DMS 273 treated with DMSO at 0.1 percent for 48 hours (cell line): ENCODE results near the gene FLG2.

ENCODE experiments used
- DNase-seq: peaks from one replicate; lab custom pipeline; 2025; lab: John Stamatoyannopoulos, UW

Gene FLG2

GRCh38 chr1:152359906-152360305 is at the start of gene FLG2:
Gene FLG2 (minus strand): TSS chr1:152360006. CDS start chr1:152358884, 1,122 bp downstream.
- DNase-seq: no peak

DNA sequence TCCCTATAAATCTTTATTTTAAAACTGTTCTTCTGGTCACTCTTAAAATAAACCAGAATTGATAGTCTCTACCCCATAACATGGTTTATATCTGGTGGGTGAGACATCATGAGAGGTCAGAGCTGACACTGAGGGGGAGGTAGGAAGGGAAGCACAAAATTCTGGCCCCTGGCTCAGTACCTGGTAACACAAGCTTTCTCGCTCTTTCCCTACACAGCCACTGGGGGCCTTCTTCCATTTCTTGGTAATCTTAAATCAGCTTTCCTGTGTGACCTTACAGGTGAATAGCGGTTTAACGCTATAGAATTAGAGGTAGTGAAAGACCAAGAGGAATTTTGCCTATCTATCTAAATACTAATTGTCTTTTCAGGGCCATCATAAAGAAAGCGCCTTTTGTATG is 48.9 kb upstream of the FLG2 start:
- DNase-seq: no peak

DNA sequence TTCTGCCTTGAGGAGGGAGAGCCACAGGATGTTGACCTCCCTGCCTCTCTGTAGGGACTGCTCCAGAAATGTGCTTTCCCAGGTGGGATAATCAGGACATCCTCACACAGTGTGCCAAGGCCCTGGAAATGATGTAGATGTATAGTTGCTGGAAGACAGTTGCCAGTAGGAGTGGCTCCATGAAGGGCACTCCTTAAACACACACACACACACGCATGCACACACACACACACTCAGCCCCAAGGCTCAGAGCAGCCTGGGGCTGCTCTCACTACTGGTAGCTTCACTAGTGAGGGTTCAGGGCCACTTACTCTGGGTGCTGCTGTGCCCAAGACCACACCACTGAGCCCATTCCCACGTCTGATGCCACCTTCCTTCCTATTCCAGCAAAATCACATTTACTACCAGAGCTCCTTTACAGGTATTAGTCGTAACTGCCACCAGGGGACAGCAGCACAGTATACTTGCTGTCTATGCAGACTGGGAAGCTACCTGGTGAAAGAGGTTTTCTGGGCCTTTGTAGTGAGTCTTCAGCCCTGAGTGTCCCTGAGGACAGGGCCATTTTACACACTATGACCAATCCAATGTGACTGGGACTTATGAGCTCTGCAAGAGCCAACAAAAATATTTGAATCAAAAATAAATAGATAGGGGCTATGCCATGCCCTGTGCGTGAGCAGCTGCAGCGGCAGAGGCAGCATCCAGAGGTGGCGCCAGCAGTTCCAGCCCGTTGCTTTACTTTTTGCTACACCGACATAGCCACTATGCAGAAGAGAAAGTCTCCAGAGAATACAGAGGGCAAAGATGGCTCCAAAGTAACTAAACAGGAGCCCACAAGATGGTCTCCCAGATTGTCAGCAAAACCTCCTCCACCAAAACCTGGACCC is 39.2 kb upstream of the FLG2 start:
- no peak for DNase-seq

GRCh38 chr1:152397474-152397873 is 37.7 kb upstream of the FLG2 start:
- no peak for DNase-seq

GRCh38 chr1:152394151-152394550 is 34.3 kb upstream of the FLG2 start:
- DNase-seq: no peak

DNA sequence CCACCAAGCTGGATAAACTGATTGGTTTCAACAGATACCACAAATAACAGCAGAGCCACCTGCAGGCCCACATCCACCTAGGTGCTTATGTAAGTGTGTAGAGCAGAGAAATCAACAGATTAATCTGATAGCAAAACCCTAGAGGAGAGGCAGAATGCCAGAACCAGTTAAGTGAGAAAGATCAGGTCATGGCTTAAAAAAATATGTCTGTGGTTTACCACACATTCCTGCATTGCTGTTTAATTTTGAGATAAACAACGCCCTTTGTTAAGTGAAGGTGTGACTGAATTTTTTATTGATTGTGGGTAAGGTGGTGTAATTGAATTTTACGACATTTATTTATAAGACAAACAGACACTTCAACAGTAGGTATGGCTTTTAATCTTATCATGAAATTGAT is 33.1 kb upstream of the FLG2 start:
- DNase-seq: no peak

GRCh38 chr1:152388889-152389288 is 29.1 kb upstream of the FLG2 start:
- DNase-seq: no peak

DNA sequence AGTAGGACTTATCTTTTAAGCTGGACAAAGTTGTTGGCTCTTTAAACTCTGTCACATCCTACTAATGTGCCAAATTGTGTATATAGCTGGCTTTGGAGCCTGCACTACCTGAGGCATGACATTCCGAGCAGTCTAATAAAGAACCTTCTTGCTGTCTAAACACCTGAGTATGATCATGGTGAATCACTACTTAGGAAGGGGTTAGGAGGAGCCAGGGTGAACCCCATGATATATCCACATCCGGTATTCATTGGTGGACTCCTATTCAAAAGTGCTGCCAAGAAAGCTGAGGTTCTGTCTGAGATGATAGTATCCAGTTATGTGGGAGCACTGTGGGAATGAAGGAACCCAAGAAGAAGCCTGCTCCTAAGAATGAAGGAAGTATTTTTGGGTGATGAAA is 27.1 kb upstream of the FLG2 start:
- DNase-seq: no peak

GRCh38 chr1:152380932-152381331 is 21.1 kb upstream of the FLG2 start:
- DNase-seq: no peak

DNA sequence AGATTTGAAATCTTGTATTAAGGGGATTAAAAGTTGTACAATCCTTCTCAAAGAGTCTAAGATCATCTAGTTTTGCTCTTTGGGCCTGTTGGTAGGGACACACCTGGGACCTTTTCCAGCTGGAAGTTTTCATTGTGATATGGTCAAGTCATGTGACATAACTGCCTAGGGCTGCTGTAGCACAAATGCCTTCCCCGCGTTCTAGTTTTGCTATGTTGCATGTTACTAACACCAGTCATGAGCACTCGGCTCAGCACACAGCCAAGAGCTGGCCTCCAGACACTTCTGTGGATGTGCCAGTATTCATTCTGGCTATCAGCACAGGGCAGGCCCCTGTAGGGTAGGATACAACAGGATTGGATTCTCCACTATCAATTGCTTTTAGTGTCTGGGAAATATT is 14.6 kb upstream of the FLG2 start:
- no peak for DNase-seq

- no peak for DNase-seq
Observed at GRCh38 chr1:152372672-152373071, 12.9 kb upstream of the FLG2 start.

DNA sequence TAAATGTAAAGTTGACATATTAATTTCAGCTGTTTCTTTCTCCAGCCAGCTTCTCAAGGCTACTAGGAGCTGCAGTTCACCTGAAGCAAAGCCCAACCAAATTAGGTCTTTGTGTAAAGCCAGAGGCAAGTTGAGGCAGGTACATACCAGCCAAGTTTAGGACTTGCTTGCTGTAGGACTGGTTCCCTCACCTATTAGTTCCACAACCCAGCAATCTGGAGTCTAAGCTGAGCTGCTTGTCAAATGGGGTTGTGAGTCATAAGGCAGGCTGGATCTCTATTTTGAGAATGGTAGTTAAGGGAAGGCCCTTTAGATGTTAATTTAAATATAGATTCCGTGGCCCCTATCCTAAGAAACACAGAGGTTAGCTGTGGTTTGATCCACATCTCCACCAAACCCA is 7.6 kb upstream of the FLG2 start:
- no peak for DNase-seq

DNA sequence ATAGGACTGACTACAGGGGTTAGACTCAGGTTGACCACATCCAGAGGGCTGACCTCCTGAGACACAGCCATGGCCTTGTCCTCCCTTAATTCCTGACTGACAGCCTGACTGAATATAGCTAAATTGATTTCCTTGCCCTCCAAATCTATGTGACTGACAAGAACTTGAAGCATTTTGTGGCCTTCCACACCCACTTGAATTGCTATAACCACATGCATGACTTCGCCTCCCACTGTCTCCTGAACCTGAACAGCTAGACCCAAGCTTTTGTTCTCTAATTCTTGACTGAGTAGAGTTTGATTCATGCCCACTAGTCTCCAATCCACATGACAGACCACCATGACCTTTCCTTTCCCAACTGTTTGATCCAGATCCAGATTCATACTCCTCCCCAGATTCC is 3.1 kb downstream of the FLG2 start:
- no peak for DNase-seq

DNA sequence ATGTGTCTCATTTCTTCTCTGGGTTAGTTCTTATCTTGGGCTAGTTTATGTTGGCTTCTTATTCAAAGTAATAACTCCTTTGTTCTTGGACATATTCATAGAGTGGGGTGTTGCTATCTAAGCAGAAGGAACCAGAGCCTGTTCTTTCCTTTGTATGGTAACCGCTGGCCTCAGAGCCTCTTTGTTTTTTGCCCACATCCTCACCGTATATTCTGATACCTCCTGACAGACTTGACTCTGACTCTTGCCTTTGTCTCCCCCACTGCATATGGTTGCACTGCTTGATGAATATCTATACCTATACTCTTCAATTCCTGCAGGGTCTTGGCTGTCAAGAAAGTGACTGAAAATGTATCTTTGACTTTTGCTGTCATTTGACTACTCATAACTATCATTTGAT is 10.2 kb downstream of the FLG2 start:
- DNase-seq: no peak

DNA sequence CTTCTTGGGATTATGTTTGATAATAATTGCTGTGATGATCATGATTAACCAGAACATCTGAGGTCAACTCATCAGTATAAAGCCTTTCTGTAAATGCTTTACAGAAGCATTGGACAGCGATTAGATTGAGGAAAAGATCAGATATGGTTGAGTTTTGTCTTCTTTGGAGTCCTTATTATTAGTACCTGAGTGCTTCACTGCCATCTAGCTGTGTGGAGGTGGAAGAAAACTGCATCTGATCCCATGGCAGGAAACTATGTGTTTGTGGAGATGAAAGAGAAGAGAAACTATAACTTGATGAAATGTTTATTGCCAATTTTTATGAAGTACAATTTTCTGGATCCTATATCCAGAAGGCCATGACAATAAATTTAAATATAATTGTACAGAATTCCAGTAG is 11.4 kb downstream of the FLG2 start:
- DNase-seq: no peak

DNA sequence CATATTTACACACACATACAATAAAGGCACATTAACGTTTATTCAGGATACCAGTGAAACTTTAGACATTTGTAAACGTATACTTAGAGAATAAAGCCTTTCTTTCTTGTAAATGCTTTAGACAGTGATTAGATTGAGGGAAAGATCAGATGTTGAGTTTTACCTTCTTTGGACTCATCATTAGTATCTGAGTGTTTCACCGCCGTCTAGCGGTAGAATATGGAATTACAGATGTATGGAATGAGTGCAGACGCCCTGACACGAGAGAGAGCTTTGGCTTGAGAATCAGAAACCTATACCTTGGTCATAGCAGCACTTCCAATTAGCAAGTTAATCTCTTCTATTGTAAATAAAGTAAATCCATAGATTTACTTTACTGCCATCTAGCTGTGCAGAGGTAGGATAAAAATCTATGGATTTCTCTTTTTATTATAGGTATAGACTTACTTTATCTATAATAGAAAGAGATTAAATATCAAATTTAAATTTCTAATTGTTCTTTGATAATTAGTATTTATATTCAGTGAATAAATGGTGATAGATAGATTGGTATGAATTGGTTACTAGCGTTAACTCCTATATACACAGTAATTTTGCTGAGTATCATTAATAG is 12.6 kb downstream of the FLG2 start:
- DNase-seq: no peak

- no peak for DNase-seq
Observed at GRCh38 chr1:152344438-152344837, 15.4 kb downstream of the FLG2 start.

DNA sequence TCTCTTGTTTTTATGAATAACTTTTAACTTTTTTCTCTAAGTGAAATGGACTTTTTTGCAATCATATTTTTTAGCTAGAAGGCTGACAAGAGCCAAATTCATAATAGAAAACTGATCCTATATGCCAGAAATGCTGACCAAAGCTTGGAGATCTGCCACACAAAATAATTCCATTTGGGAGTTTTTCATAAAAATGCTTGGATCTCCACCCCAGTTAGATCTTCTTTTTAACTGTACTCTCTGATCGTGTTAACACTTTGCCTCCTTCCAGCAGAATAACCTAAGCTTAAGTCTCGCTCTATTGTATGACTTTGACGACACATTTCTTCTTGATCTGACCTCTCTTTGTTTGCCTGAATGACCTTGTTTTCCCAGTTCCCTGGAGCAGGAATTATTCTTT is 16.8 kb downstream of the FLG2 start:
- no peak for DNase-seq

DNA sequence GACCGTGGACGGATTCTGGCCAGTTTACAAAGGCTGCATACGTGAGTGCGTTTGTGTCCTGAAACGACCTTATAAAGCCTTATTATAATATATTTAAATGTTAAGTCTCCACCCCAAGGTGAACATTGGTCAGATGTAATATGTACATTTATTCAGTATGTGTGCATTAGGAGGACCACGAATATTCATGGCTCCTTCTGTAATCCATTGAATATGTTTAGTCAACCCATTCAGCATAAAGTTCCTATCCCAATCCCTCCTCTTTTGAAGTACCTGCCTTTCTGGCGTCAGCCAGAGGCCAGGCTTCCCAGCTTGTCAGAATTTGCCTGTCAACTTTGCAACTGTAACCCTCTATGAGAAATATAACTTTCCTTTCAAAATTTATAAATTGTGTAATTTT is 24.4 kb downstream of the FLG2 start:
- DNase-seq: no peak

- DNase-seq: no peak
Observed at GRCh38 chr1:152328801-152329391, 30.9 kb downstream of the FLG2 start.

- no peak for DNase-seq
Observed at GRCh38 chr1:152325111-152325510, 34.7 kb downstream of the FLG2 start, which contains the start of gene FLG. Gene FLG (minus strand): TSS chr1:152325239. CDS start chr1:152315456, 9,783 bp downstream.

DNA sequence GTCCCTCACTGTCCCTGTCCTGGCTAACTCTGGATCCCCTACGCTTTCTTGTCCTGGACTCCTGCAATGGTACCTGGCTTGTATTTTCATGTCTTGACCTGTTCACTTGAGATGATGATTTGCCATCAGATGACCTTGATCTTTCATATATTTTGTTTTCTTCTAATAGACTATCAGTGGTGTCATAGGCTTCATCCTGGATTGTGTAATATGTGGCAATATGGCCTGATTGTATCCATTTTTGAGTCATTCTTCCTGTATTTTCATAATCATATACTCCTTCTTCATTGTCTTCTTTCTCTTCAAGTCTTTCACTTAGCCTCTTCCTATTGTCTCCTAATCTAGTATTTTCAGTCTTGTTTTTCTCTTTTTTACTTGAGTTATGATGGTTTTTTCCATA is 45.8 kb downstream of the FLG2 start:
- no peak for DNase-seq

GRCh38 chr1:152313319-152313801 is 46.4 kb downstream of the FLG2 start:
- no peak for DNase-seq
